Esophagus squamous epithelium (tissue), 5 donors: Measurements from ENCODE around the gene BMPER. TPM values are rescaled to one million over a fixed set of nuclear protein-coding genes. Genes with fewer than 3 reads are reported as not detected.

Experiments
- DNase-seq: peaks from one replicate; lab custom pipeline; 2025; lab: John Stamatoyannopoulos, UW
- H3K27ac ChIP-seq, 4 donors: fragments of 200-600 bp; sonication (generic); one replicate each; pipeline ENCODE4 v1.5.1; 2016 to 2019; ENCODE audit warnings: mild to moderate bottlenecking in 1 of 4
- H3K27me3 ChIP-seq, 4 donors: fragments of 200-600 bp; sonication (generic); 1 replicate in 3 of 4; 2 replicates in 1 of 4; pipeline versions ENCODE4 v1.5.1 to v1.6.0; 2017 to 2021; ENCODE audit warnings: antibody characterized with exemption in 1 of 4
- H3K36me3 ChIP-seq, 3 donors: fragments of 200-600 bp; sonication (generic); one replicate each; pipeline ENCODE4 v1.5.1; 2016 to 2019
- H3K4me1 ChIP-seq, 3 donors: fragments of 200-600 bp; sonication (generic); one replicate each; pipeline ENCODE4 v1.5.1; 2017 to 2019
- H3K4me3 ChIP-seq, 4 donors: fragments of 200-600 bp; sonication (generic); 1 replicate in 3 of 4; 2 replicates in 1 of 4; pipeline ENCODE4 v1.5.1; 2016 to 2019; ENCODE audit warnings: mild to moderate bottlenecking in 2 of 4, moderate library complexity in 1 of 4
- H3K9me3 ChIP-seq, 3 donors: fragments of 200-600 bp; sonication (generic); one replicate each; pipeline ENCODE4 v1.5.1; 2016 to 2019
- CTCF ChIP-seq, 6 experiments: fragments of 450-650 bp in 4 of 6; fragments of 200-600 bp in 2 of 6; sonication (generic) in 2 of 6; IDR thresholded peaks; one replicate each; pipeline ENCODE4 v1.5.1; 2016 to 2019; ENCODE audit warnings: antibody characterized with exemption in 6 of 6, mild to moderate bottlenecking in 4 of 6, moderate library complexity in 4 of 6
- POLR2A ChIP-seq, 4 donors: fragments of 450-650 bp; IDR thresholded peaks; one replicate each; pipeline ENCODE4 v1.6.1; 2017; ENCODE audit warnings: antibody characterized with exemption in 4 of 4, mild to moderate bottlenecking in 4 of 4, moderate library complexity in 3 of 4
- WGBS, 2 donors: methylation state at CpG; one replicate each; pipeline ENCODE4 v1.1.5; 2018; 5-methylcytosine and 5-hydroxymethylcytosine counted together
- intact Hi-C: fragments of 100-400 bp; cut with DNase I; formaldehyde crosslinking; loops from one replicate; pipeline ENCODE4 v1.15.0; 2022
- total RNA-seq, 4 donors: library from RNA; depleted of rRNA; stranded (reverse); fragments of >200 nt; gene quantifications; one replicate each; pipeline ENCODE4 v1.1.0, GENCODE V29; 2016
- donor health status: DM: yes; HTN: yes; CAD: no.

The BMPER gene
- total RNA-seq, 4 donors from 2014 or later = 0.11 to 0.76 (median 0.34) TPM

- 60% methylated on average over 3 of the region's 4 CpGs; no CpG with 5 or more reads in 1 of the 2 donors for WGBS, 2 donors
- intact Hi-C loops = no loop called here
Observed at GRCh38 chr7:34190299-34190698, 285.0 kb downstream of the BMPER start.

GRCh38 chr7:34191162-34191561 lies 285.8 kb downstream of the BMPER start:
- no peaks in the 10 kb centered on the region for H3K9me3 ChIP-seq
- no peaks in the 10 kb centered on the region for H3K4me1 ChIP-seq
- H3K27ac ChIP-seq = no peak overlapping the region
- 75 to 84% methylated on average over 8 of the region's 8 CpGs for WGBS, 2 donors
- TF ChIP-seq CTCF (IDR thresholded peaks at IDR 0.05) (no peak), POLR2A (IDR thresholded peaks at IDR 0.05) (no peak)
- H3K36me3 ChIP-seq = no peaks in the 10 kb centered on the region
- no peak overlapping the region for H3K4me3 ChIP-seq
- no peak for DNase-seq
- intact Hi-C loops = no loop called here
- no peaks in the 10 kb centered on the region for H3K27me3 ChIP-seq

More at GRCh38 chr7:34190299-34190698, 285.0 kb downstream of the BMPER start:
- H3K27ac ChIP-seq = no peak overlapping the region
- no peaks in the 10 kb centered on the region for H3K27me3 ChIP-seq
- no peaks in the 10 kb centered on the region for H3K9me3 ChIP-seq
- H3K4me1 ChIP-seq = no peaks in the 10 kb centered on the region
- TF ChIP-seq POLR2A (IDR thresholded peaks at IDR 0.05) (no peak), CTCF (IDR thresholded peaks at IDR 0.05) (no peak)
- H3K36me3 ChIP-seq = no peaks in the 10 kb centered on the region
- H3K4me3 ChIP-seq = no peak overlapping the region
- DNase-seq = no peak

GRCh38 chr7:34191771-34192479 lies 286.6 kb downstream of the BMPER start:
- intact Hi-C loops = no loop called here
- Histone ChIP-seq H3K27me3 (no peaks in the 10 kb centered on the region), H3K27ac (no peak overlapping the region), H3K36me3 (no peaks in the 10 kb centered on the region), H3K9me3 (no peaks in the 10 kb centered on the region), H3K4me3 (no peak overlapping the region), H3K4me1 (no peaks in the 10 kb centered on the region)
- WGBS, 2 donors = 72 to 80% methylated on average over 3 to 6 of the region's 6 CpGs
- DNase-seq = no peak
- no peak for TF ChIP-seq POLR2A (IDR thresholded peaks at IDR 0.05)
- no peak for TF ChIP-seq CTCF (IDR thresholded peaks at IDR 0.05)

- Histone ChIP-seq H3K27ac (no peak overlapping the region), H3K4me3 (no peak overlapping the region), H3K4me1 (no peaks in the 10 kb centered on the region), H3K9me3 (no peaks in the 10 kb centered on the region), H3K36me3 (no peaks in the 10 kb centered on the region), H3K27me3 (no peaks in the 10 kb centered on the region)
- intact Hi-C loops = no loop called here
- TF ChIP-seq POLR2A (IDR thresholded peaks at IDR 0.05) (no peak), CTCF (IDR thresholded peaks at IDR 0.05) (no peak)
- no peak for DNase-seq
- 71 to 100% methylated on average over 1 of the region's 1 CpG for WGBS, 2 donors
Observed at GRCh38 chr7:34192906-34193305, 287.6 kb downstream of the BMPER start.

GRCh38 chr7:34198231-34198641 lies 292.9 kb downstream of the BMPER start:
- H3K27me3 ChIP-seq = no peaks in the 10 kb centered on the region
- WGBS, 2 donors = 100% methylated on average over 1 of the region's 1 CpG
- H3K4me1 ChIP-seq = no peaks in the 10 kb centered on the region
- H3K4me3 ChIP-seq = no peak overlapping the region
- no peak for TF ChIP-seq POLR2A (IDR thresholded peaks at IDR 0.05)
- no peak for TF ChIP-seq CTCF (IDR thresholded peaks at IDR 0.05)
- H3K9me3 ChIP-seq = no peaks in the 10 kb centered on the region
- no peak overlapping the region for H3K27ac ChIP-seq
- intact Hi-C loops = no loop called here
- DNase-seq = no peak
- no peaks in the 10 kb centered on the region for H3K36me3 ChIP-seq
